Vagina (tissue), 2 donors: ENCODE measurements around the gene TPST1. TPM values are rescaled to one million over a fixed set of nuclear protein-coding genes. Genes with fewer than 3 reads are reported as not detected.

Experiments used
- DNase-seq, 2 donors: peaks; one replicate each; pipeline ENCODE4 v3.0.0-alpha.2; 2017; ENCODE audit errors: extremely low spot score in 2 of 2
- H3K27ac ChIP-seq: fragments of 200-600 bp; sonication (generic); one replicate; pipeline ENCODE4 v1.5.1; 2019
- H3K27me3 ChIP-seq: fragments of 200-600 bp; sonication (generic); one replicate; pipeline ENCODE4 v1.5.1; 2019
- H3K36me3 ChIP-seq, 2 donors: fragments of 200-600 bp; sonication (generic); one replicate each; pipeline ENCODE4 v1.5.1; 2017 to 2019
- H3K4me1 ChIP-seq: fragments of 200-600 bp; sonication (generic); one replicate; pipeline ENCODE4 v1.5.1; 2019
- H3K4me3 ChIP-seq, 2 donors: fragments of 200-600 bp; sonication (generic); 1 replicate in 1 of 2; 2 replicates in 1 of 2; pipeline ENCODE4 v1.5.1; 2016 to 2019
- H3K9me3 ChIP-seq: fragments of 200-600 bp; sonication (generic); one replicate; pipeline ENCODE4 v1.5.1; 2019
- CTCF ChIP-seq, 3 experiments: fragments of 450-650 bp in 2 of 3; fragments of 200-600 bp in 1 of 3; sonication (generic) in 1 of 3; IDR thresholded peaks; one replicate each; pipeline ENCODE4 v1.5.1; 2017 to 2019; ENCODE audit warnings: antibody characterized with exemption in 3 of 3, mild to moderate bottlenecking in 2 of 3, moderate library complexity in 2 of 3
- POLR2A ChIP-seq, 2 donors: fragments of 450-650 bp; IDR thresholded peaks; one replicate each; pipeline ENCODE4 v1.6.1; 2017; ENCODE audit warnings: antibody characterized with exemption in 2 of 2, mild to moderate bottlenecking in 2 of 2, moderate library complexity in 2 of 2
- POLR2AphosphoS5 ChIP-seq, 2 donors: sonication (generic); formaldehyde crosslinking; IDR thresholded peaks; one replicate each; pipeline ENCODE4 v1.9.0; 2017; ENCODE audit warnings: antibody characterized with exemption in 2 of 2, mild to moderate bottlenecking in 2 of 2, low read depth in 1 of 2; ENCODE audit not compliant: insufficient read depth in 1 of 2
- intact Hi-C: fragments of 100-400 bp; cut with DNase I; formaldehyde crosslinking; loops from one replicate; pipeline ENCODE4 v1.15.1; 2023
- total RNA-seq: library from RNA; depleted of rRNA; stranded (reverse); fragments of >200 nt; gene quantifications from one replicate; pipeline ENCODE4 v1.2.3, GENCODE V29; 2016

TPST1 gene
- total RNA-seq, 1 donor from 2014 or later, result 52.3 TPM

GRCh38 chr7:66348531-66348930, 143.4 kb downstream of the TPST1 start:
- intact Hi-C loops, result no loop called here
- TF ChIP-seq POLR2AphosphoS5 (IDR thresholded peaks at IDR 0.05; ENCODE audit: insufficient read depth in 1 of 2, low read depth in 1 of 2), result no peak
- no peak for TF ChIP-seq POLR2A (IDR thresholded peaks at IDR 0.05)
- no peak for TF ChIP-seq CTCF (IDR thresholded peaks at IDR 0.05)
- Histone ChIP-seq H3K27me3 (no peaks in the 10 kb centered on the region), H3K4me3 (no peak overlapping the region), H3K36me3 (no peaks in the 10 kb centered on the region), H3K9me3 (no peaks in the 10 kb centered on the region), H3K4me1 (peaks cover 28% of the 10 kb centered on the region), H3K27ac (no peak overlapping the region)
- DNase-seq, result no peak

- no peak for DNase-seq
- no peak overlapping the region for H3K27ac ChIP-seq
- H3K36me3 ChIP-seq, result no peaks in the 10 kb centered on the region
- TF ChIP-seq POLR2AphosphoS5 (IDR thresholded peaks at IDR 0.05; ENCODE audit: insufficient read depth in 1 of 2, low read depth in 1 of 2) (peak in 1 of 2 donors; percentile 33), POLR2A (IDR thresholded peaks at IDR 0.05) (no peak)
- H3K9me3 ChIP-seq, result no peaks in the 10 kb centered on the region
- H3K4me3 ChIP-seq, result no peak overlapping the region
- intact Hi-C loops, result no loop called here
- peaks cover 30% of the 10 kb centered on the region for H3K4me1 ChIP-seq
- H3K27me3 ChIP-seq, result no peaks in the 10 kb centered on the region
Measured at GRCh38 chr7:66348959-66349358, 143.8 kb downstream of the TPST1 start.

GRCh38 chr7:66352071-66352470, 146.9 kb downstream of the TPST1 start:
- no peaks in the 10 kb centered on the region for H3K9me3 ChIP-seq
- intact Hi-C loops, result no loop called here
- H3K27ac ChIP-seq, result no peak overlapping the region
- H3K36me3 ChIP-seq, result no peaks in the 10 kb centered on the region
- TF ChIP-seq POLR2AphosphoS5 (IDR thresholded peaks at IDR 0.05; ENCODE audit: insufficient read depth in 1 of 2, low read depth in 1 of 2) (no peak), CTCF (IDR thresholded peaks at IDR 0.05) (peak in 1 of 3 experiments; percentile 10), POLR2A (IDR thresholded peaks at IDR 0.05) (no peak)
- no peak for DNase-seq
- peaks cover 30% of the 10 kb centered on the region for H3K4me1 ChIP-seq
- H3K4me3 ChIP-seq, result no peak overlapping the region
- no peaks in the 10 kb centered on the region for H3K27me3 ChIP-seq

- Histone ChIP-seq H3K36me3 (no peaks in the 10 kb centered on the region), H3K9me3 (no peaks in the 10 kb centered on the region), H3K27ac (no peak overlapping the region), H3K4me1 (peaks cover 30% of the 10 kb centered on the region), H3K27me3 (no peaks in the 10 kb centered on the region), H3K4me3 (no peak overlapping the region)
- DNase-seq, result no peak
- intact Hi-C loops, result no loop called here
- TF ChIP-seq CTCF (IDR thresholded peaks at IDR 0.05) (no peak), POLR2A (IDR thresholded peaks at IDR 0.05) (no peak), POLR2AphosphoS5 (IDR thresholded peaks at IDR 0.05; ENCODE audit: insufficient read depth in 1 of 2, low read depth in 1 of 2) (no peak)
Measured at GRCh38 chr7:66353547-66353946, 148.4 kb downstream of the TPST1 start.

- no peak for DNase-seq
- Histone ChIP-seq H3K27me3 (no peaks in the 10 kb centered on the region), H3K27ac (no peak overlapping the region), H3K9me3 (no peaks in the 10 kb centered on the region), H3K4me1 (peaks cover 37% of the 10 kb centered on the region), H3K4me3 (no peak overlapping the region), H3K36me3 (no peaks in the 10 kb centered on the region)
- intact Hi-C loops, result no loop called here
- TF ChIP-seq POLR2AphosphoS5 (IDR thresholded peaks at IDR 0.05; ENCODE audit: insufficient read depth in 1 of 2, low read depth in 1 of 2) (no peak), CTCF (IDR thresholded peaks at IDR 0.05) (no peak), POLR2A (IDR thresholded peaks at IDR 0.05) (no peak)
Measured at GRCh38 chr7:66355756-66356155, 150.6 kb downstream of the TPST1 start.
